Glutamatergic neuron (in vitro differentiated cells): ENCODE measurements around the gene TOP1. TPM values are rescaled to one million over a fixed set of nuclear protein-coding genes. Genes with fewer than 3 reads are reported as not detected.

Source experiments
- DNase-seq: peaks from one replicate; pipeline ENCODE4 v3.0.0; 2022
- H3K27ac Mint-ChIP-seq: one replicate; pipeline ENCODE4 v1.8.0; 2020; ENCODE audit warnings: mild to moderate bottlenecking, mixed read lengths, inconsistent platforms; ENCODE audit not compliant: unreplicated experiment
- H3K27me3 Mint-ChIP-seq: one replicate; pipeline ENCODE4 v1.8.0; 2020; ENCODE audit warnings: mild to moderate bottlenecking, moderate library complexity, mixed read lengths, inconsistent platforms; ENCODE audit not compliant: unreplicated experiment
- H3K36me3 Mint-ChIP-seq: one replicate; pipeline ENCODE4 v1.8.0; 2020; ENCODE audit warnings: mild to moderate bottlenecking, mixed read lengths, inconsistent platforms; ENCODE audit not compliant: unreplicated experiment
- H3K4me1 Mint-ChIP-seq: one replicate; pipeline ENCODE4 v1.8.0; 2020; ENCODE audit warnings: mild to moderate bottlenecking, low read depth, mixed read lengths, inconsistent platforms; ENCODE audit not compliant: unreplicated experiment
- H3K4me3 Mint-ChIP-seq: one replicate; pipeline ENCODE4 v1.8.0; 2020; ENCODE audit warnings: mild to moderate bottlenecking, mixed read lengths, inconsistent platforms; ENCODE audit not compliant: unreplicated experiment
- H3K9me3 Mint-ChIP-seq: one replicate; pipeline ENCODE4 v1.8.0; 2020; ENCODE audit warnings: mild to moderate bottlenecking, moderate library complexity, mixed read lengths, inconsistent platforms; ENCODE audit not compliant: unreplicated experiment
- CTCF ChIP-seq: fragments of 200-600 bp; sonication (generic); IDR thresholded peaks from one replicate; pipeline ENCODE4 v1.5.0; 2021; ENCODE audit not compliant: partially characterized antibody, unreplicated experiment
- total RNA-seq: library from RNA; stranded (reverse); fragmentation: NEBNext Ultra II Directional; extraction: Animal tissue kit (Norgen Biotek cat#: 25700); gene quantifications from one replicate; pipeline ENCODE4 v1.2.1, GENCODE V29; 2021; ENCODE audit not compliant: unreplicated experiment

Gene TOP1
- total RNA-seq, 1 donor from 2014 or later, result 68.7 TPM

- H3K4me3 Mint-ChIP-seq, result peak overlapping the region; percentile 10
- H3K27me3 Mint-ChIP-seq, result peaks cover 5% of the 10 kb centered on the region
- no peak for DNase-seq
- no peak for TF ChIP-seq CTCF
- H3K4me1 Mint-ChIP-seq, result peaks cover 11% of the 10 kb centered on the region
- H3K27ac Mint-ChIP-seq, result peak overlapping the region; percentile 78
- no peaks in the 10 kb centered on the region for H3K36me3 Mint-ChIP-seq
- H3K9me3 Mint-ChIP-seq, result no peaks in the 10 kb centered on the region
Observed at GRCh38 chr20:40991181-40991889, 37.3 kb upstream of the TOP1 start.

GRCh38 chr20:40992349-40993113 is 36.1 kb upstream of the TOP1 start:
- Mint-ChIP-seq H3K27me3 (peaks cover 5% of the 10 kb centered on the region), H3K9me3 (no peaks in the 10 kb centered on the region), H3K27ac (no peak overlapping the region), H3K4me1 (peaks cover 16% of the 10 kb centered on the region), H3K36me3 (no peaks in the 10 kb centered on the region), H3K4me3 (no peak overlapping the region)
- TF ChIP-seq CTCF, result no peak
- no peak for DNase-seq

GRCh38 chr20:40993794-40994540 is 34.7 kb upstream of the TOP1 start:
- H3K9me3 Mint-ChIP-seq, result no peaks in the 10 kb centered on the region
- H3K4me3 Mint-ChIP-seq, result no peak overlapping the region
- H3K27ac Mint-ChIP-seq, result peak overlapping the region; percentile 75
- TF ChIP-seq CTCF, result no peak
- DNase-seq, result peak; percentile 54
- H3K36me3 Mint-ChIP-seq, result no peaks in the 10 kb centered on the region
- H3K4me1 Mint-ChIP-seq, result peaks cover 16% of the 10 kb centered on the region
- peaks cover 5% of the 10 kb centered on the region for H3K27me3 Mint-ChIP-seq

GRCh38 chr20:40996326-40996725 is 32.3 kb upstream of the TOP1 start:
- DNase-seq, result no peak
- Mint-ChIP-seq H3K4me3 (no peak overlapping the region), H3K27me3 (peaks cover 5% of the 10 kb centered on the region), H3K27ac (no peak overlapping the region), H3K4me1 (peaks cover 10% of the 10 kb centered on the region), H3K36me3 (no peaks in the 10 kb centered on the region), H3K9me3 (no peaks in the 10 kb centered on the region)
- TF ChIP-seq CTCF, result no peak
